A549 (cell line): ENCODE measurements around the gene SH3RF3. TPM values are rescaled to one million over a fixed set of nuclear protein-coding genes. Genes with fewer than 3 reads are reported as not detected.

Source experiments
- ATAC-seq, 2 experiments: fragments of 200-7000 bp in 1 of 2; fragments of >200 bp in 1 of 2; cut with Nextera tagmentation in 1 of 2; cut with Tn5 transposase in 1 of 2; 3 replicates each; pipeline versions ENCODE4 v1.8.0 to v1.9.1; 2018 to 2020; ENCODE audit warnings: mild to moderate bottlenecking in 1 of 2, moderate library complexity in 1 of 2
- CTCF ChIA-PET: fragments of 300-600 bp; sonication (Branson Sonifier 250); formaldehyde crosslinking; extraction: SDS; loops from one replicate; lab custom pipeline; 2021; ENCODE audit warnings: antibody characterized with exemption, inconsistent platforms; lab: Yijun Ruan, JAX
- POLR2A ChIA-PET: fragments of 350-600 bp; formaldehyde crosslinking; extraction: SDS; loops from one replicate; lab custom pipeline; 2021; ENCODE audit warnings: antibody characterized with exemption, inconsistent platforms; lab: Yijun Ruan, JAX
- DNase-seq, 2 experiments: peaks; one replicate each; pipeline versions ENCODE4 v3.0.0 to v3.0.0-alpha.2; 2011 to 2016; ENCODE audit warnings: low read depth in 1 of 2, low spot score in 1 of 2
- FAIRE-seq: peaks from 2 replicates; lab custom pipeline; 2011; peaks lifted over from hg19 to GRCh38; lab: Jason Lieb, UNC
- H3K27ac ChIP-seq, 2 experiments: fragments of >200 bp; sonication (Bioruptor Twin); formaldehyde crosslinking; 3 replicates each; pipeline ENCODE4 v1.5.1; 2016 to 2017
- H3K4me1 ChIP-seq: fragments of >200 bp; sonication (Bioruptor Twin); formaldehyde crosslinking; 3 replicates; pipeline ENCODE4 v1.6.1; 2016
- H3K4me2 ChIP-seq: fragments of >200 bp; sonication (Bioruptor Twin); formaldehyde crosslinking; 3 replicates; pipeline ENCODE4 v1.6.1; 2016
- H3K4me3 ChIP-seq: fragments of >200 bp; sonication (Bioruptor Twin); formaldehyde crosslinking; 3 replicates; pipeline ENCODE4 v1.5.1; 2016
- H3K9me3 ChIP-seq: fragments of >200 bp; sonication (Bioruptor Twin); formaldehyde crosslinking; 3 replicates; pipeline ENCODE4 v1.6.1; 2016
- EHMT2 ChIP-seq: fragments of 200-600 bp; sonication (generic); IDR thresholded peaks from 2 replicates; pipeline ENCODE4 v1.6.1; 2016; ENCODE audit warnings: antibody characterized with exemption, low read depth, mild to moderate bottlenecking, moderate library complexity
- EP300 ChIP-seq, 2 experiments: fragments of >200 bp; sonication (Bioruptor Twin); formaldehyde crosslinking; IDR thresholded peaks; 2 replicates in 1 of 2; 3 replicates in 1 of 2; pipeline ENCODE4 v1.6.1; 2016 to 2017
- HDAC2 ChIP-seq: fragments of 200-600 bp; sonication (generic); IDR thresholded peaks from 2 replicates; pipeline ENCODE4 v1.6.1; 2016
- HEYL ChIP-seq: fragments of 250-450 bp; sonication (Bioruptor Pico); IDR thresholded peaks from 2 replicates; pipeline ENCODE4 v1.8.0; 2021; ENCODE audit warnings: mild to moderate bottlenecking, moderate library complexity
- KDM1A ChIP-seq: fragments of 200-600 bp; sonication (generic); IDR thresholded peaks from 2 replicates; pipeline ENCODE4 v1.6.1; 2016; ENCODE audit warnings: low read depth, mild to moderate bottlenecking
- MAZ ChIP-seq: fragments of 150-350 bp; IDR thresholded peaks from 2 replicates; pipeline ENCODE4 v1.6.1; 2014; ENCODE audit warnings: antibody characterized with exemption, low read depth, low read length, borderline replicate concordance
- MYC ChIP-seq: IDR thresholded peaks from 2 replicates; pipeline ENCODE4 v1.6.1; 2012; ENCODE audit warnings: mild to moderate bottlenecking, inconsistent platforms, low read length, improper control_type of control experiment, borderline replicate concordance
- NFE2L2 ChIP-seq: fragments of 150-350 bp; conservative IDR thresholded peaks from 2 replicates; pipeline ENCODE4 v1.6.1; 2014; ENCODE audit warnings: low read length
- NR3C1 ChIP-seq: fragments of >200 bp; sonication (Bioruptor Twin); formaldehyde crosslinking; IDR thresholded peaks from 3 replicates; pipeline ENCODE4 v1.6.1; 2017
- RAD21 ChIP-seq, 2 experiments: fragments of >200 bp in 1 of 2; sonication (Bioruptor Twin) in 1 of 2; formaldehyde crosslinking in 1 of 2; IDR thresholded peaks in 1 of 2; conservative IDR thresholded peaks in 1 of 2; 2 replicates in 1 of 2; 3 replicates in 1 of 2; pipeline ENCODE4 v1.6.1; 2012 to 2018; ENCODE audit warnings: inconsistent platforms in 1 of 2
- RARB ChIP-seq: fragments of 250-450 bp; sonication (Bioruptor Pico); IDR thresholded peaks from 2 replicates; pipeline ENCODE4 v1.8.0; 2021; ENCODE audit warnings: mild to moderate bottlenecking, moderate library complexity
- RNF2 ChIP-seq: fragments of 200-600 bp; sonication (generic); IDR thresholded peaks from 2 replicates; pipeline ENCODE4 v1.6.1; 2016; ENCODE audit warnings: low read depth, mild to moderate bottlenecking, antibody characterized with exemption, moderate library complexity, borderline replicate concordance
- TFCP2L1 ChIP-seq: fragments of 250-450 bp; sonication (Bioruptor Pico); IDR thresholded peaks from 2 replicates; pipeline ENCODE4 v1.5.0; 2021; ENCODE audit warnings: mild to moderate bottlenecking
- TP53 ChIP-seq: fragments of 250-450 bp; sonication (Bioruptor Pico); IDR thresholded peaks from 2 replicates; pipeline ENCODE4 v1.5.0; 2021; ENCODE audit warnings: mild to moderate bottlenecking, moderate library complexity
- ZC3H11A ChIP-seq: fragments of 450-650 bp; IDR thresholded peaks from 2 replicates; pipeline ENCODE4 v1.6.1; 2014; ENCODE audit warnings: antibody characterized with exemption, mild to moderate bottlenecking
- WGBS: methylation state at CpG from one replicate; pipeline ENCODE4 v1.1.6; 2017; ENCODE audit errors: missing lambda C conversion rate; 5-methylcytosine and 5-hydroxymethylcytosine counted together
- polyA plus RNA-seq, 4 experiments: library from polyadenylated mRNA; depleted of rRNA in 3 of 4; stranded (reverse); fragments of >200 nt; fragmentation: RNase III in 1 of 4; extraction: RNeasy Plus Mini Kit Qiagen cat#74134 plus additional on column Dnase treatment in 1 of 4; gene quantifications; 2 replicates in 3 of 4; 3 replicates in 1 of 4; pipeline ENCODE4 v1.2.3, GENCODE V29; 2011 to 2017
- TF ChIP-seq, protein P1 (sequence below): fragments of 250-450 bp; sonication (Bioruptor Pico); IDR thresholded peaks from 2 replicates; pipeline ENCODE4 v1.5.0; 2020; ENCODE audit warnings: low read depth, mild to moderate bottlenecking, moderate library complexity
- TF ChIP-seq, protein P2 (sequence below): IDR thresholded peaks from 2 replicates; pipeline ENCODE4 v1.6.1; 2012

Gene SH3RF3
- polyA plus RNA-seq, 2 of the 4 experiments (the other 2 are of a cell fraction), result 0.04 to 0.21 TPM

DNA sequence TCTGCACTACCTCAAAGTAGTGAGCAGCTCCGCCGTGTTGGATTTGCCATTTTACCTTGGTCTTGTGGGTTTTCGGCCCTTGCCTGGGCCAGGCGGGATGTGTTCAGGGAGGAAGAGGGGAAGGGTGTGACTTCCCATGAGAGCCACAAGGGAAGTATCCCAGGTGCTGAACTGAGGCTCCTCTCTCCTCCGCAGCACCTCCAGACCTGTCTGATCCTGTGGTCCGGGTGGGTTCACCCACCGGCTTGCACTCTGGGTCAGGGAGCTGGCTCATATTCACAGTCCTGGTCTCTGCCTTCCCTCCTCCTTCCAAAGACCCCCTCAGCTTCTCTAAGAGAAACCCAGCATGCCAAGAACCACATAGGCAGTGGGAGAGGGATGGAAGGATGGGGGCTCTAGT lies 249.0 kb downstream of the SH3RF3 start:
- ATAC-seq (no peak), FAIRE-seq (no peak), DNase-seq (no peak)
- ChIA-PET POLR2A (no interaction called here), CTCF (interaction anchor here (1.1 kb wide), 1 partner anchor 66 kb away, joined by 3 read pairs; no protein-coding TSS in a partner anchor)
- Histone ChIP-seq H3K4me3 (no peak overlapping the region), H3K4me1 (no peaks in the 10 kb centered on the region), H3K9me3 (no peaks in the 10 kb centered on the region), H3K27ac (no peak overlapping the region), H3K4me2 (no peak overlapping the region)
- 70% methylated on average over 7 of the region's 7 CpGs for WGBS
- TF ChIP-seq NFE2L2, result no peak
- no peak for TF ChIP-seq NR3C1
- TF ChIP-seq, protein P1, sequence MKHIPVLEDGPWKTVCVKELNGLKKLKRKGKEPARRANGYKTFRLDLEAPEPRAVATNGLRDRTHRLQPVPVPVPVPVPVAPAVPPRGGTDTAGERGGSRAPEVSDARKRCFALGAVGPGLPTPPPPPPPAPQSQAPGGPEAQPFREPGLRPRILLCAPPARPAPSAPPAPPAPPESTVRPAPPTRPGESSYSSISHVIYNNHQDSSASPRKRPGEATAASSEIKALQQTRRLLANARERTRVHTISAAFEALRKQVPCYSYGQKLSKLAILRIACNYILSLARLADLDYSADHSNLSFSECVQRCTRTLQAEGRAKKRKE (CRISPR knock-in tag), result no peak
- no peak for TF ChIP-seq EP300 (IDR thresholded peaks at IDR 0.05)
- TF ChIP-seq ZC3H11A, result no peak
- no peak for TF ChIP-seq KDM1A
- TF ChIP-seq TP53, result no peak

- DNase-seq (no peak), FAIRE-seq (no peak)
- POLR2A ChIA-PET, result no interaction called here
These were observed 249.7 kb downstream of the SH3RF3 start for GRCh38 chr2:109378682-109379081.

DNA sequence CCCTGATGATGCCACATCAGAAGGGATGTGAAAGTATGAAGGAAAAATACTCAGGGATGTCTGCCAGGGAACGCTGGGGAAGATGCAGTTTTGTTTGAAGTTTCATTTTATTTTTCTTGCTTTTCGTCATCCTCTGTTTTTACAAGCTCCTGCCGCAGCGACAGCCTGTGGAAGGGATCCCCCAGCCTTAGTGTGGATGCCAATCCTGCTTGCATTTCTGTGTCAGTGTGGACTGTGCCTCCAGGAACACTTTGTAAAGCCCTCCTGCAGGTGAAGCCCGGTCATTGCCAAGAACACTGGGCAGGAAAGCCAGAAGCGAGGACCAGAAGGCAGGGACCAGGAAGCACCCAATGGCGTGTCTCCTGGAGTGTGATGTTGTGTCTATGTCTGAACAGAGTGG lies 250.5 kb downstream of the SH3RF3 start:
- Histone ChIP-seq H3K4me1 (no peaks in the 10 kb centered on the region), H3K9me3 (no peaks in the 10 kb centered on the region), H3K4me3 (no peak overlapping the region), H3K4me2 (no peak overlapping the region), H3K27ac (no peak overlapping the region)
- TF ChIP-seq RNF2 (no peak), NR3C1 (no peak), HEYL (no peak), RARB (CRISPR knock-in tag) (no peak), HDAC2 (no peak), MYC (no peak), TP53 (no peak), RAD21 (conservative IDR thresholded peaks at IDR 0.05 in 1 of 2, IDR thresholded peaks at IDR 0.05 in 1 of 2) (no peak)
- TF ChIP-seq, protein P2, sequence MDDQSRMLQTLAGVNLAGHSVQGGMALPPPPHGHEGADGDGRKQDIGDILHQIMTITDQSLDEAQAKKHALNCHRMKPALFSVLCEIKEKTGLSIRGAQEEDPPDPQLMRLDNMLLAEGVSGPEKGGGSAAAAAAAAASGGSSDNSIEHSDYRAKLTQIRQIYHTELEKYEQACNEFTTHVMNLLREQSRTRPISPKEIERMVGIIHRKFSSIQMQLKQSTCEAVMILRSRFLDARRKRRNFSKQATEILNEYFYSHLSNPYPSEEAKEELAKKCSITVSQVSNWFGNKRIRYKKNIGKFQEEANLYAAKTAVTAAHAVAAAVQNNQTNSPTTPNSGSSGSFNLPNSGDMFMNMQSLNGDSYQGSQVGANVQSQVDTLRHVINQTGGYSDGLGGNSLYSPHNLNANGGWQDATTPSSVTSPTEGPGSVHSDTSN, result no peak
- TF ChIP-seq, protein P1 (CRISPR knock-in tag), result no peak
- ChIA-PET CTCF (no interaction called here), POLR2A (no interaction called here)
- ATAC-seq (peak in 1 of 2 experiments; percentile 36; a peak in 1 of 6 replicates), DNase-seq (no peak), FAIRE-seq (no peak)
- 39% methylated on average over 7 of the region's 7 CpGs for WGBS

More at GRCh38 chr2:109378682-109379081, 249.7 kb downstream of the SH3RF3 start:
- Histone ChIP-seq H3K4me2 (no peak overlapping the region), H3K4me3 (no peak overlapping the region), H3K9me3 (no peaks in the 10 kb centered on the region), H3K27ac (no peak overlapping the region), H3K4me1 (no peaks in the 10 kb centered on the region)
- TF ChIP-seq TFCP2L1 (CRISPR knock-in tag), result no peak
- no peak for TF ChIP-seq HDAC2
- TF ChIP-seq ZC3H11A, result no peak
- TF ChIP-seq EHMT2, result no peak
- no peak for TF ChIP-seq MAZ
- no peak for ATAC-seq
- CTCF ChIA-PET, result interaction anchor here (1.1 kb wide), 1 partner anchor 65 kb away, joined by 3 read pairs; no protein-coding TSS in a partner anchor
